NCI-H446 treated with DMSO at 0.1 percent for 48 hours (cell line): ENCODE measurements around the gene TNFSF12.
A peak's percentile ranks its signal among the peaks of the same experiment; 100 is the strongest.

Experiments used
- DNase-seq: peaks from one replicate; lab custom pipeline; 2025; lab: John Stamatoyannopoulos, UW

TNFSF12 gene

DNA sequence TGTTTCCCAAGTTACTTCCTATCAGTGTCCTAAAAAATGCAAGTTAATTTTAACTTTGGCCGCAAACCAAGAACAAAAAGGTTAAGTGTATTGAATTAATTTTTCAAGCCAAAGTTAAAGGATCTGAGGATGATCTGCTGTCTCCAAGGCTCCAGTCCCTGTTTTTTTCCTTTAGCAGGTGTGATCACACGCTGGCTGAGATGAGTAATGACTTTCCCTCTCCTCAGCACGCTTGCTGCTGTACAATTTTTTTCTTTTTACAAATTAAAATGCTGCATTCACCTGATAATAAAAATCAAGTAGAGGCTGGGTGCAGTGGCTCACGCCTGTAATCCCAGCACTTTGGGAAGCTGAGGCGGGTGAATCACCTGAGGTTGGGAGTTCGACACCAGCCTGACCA, 3.9 kb upstream of the TNFSF12 start:
- no peak for DNase-seq

DNA sequence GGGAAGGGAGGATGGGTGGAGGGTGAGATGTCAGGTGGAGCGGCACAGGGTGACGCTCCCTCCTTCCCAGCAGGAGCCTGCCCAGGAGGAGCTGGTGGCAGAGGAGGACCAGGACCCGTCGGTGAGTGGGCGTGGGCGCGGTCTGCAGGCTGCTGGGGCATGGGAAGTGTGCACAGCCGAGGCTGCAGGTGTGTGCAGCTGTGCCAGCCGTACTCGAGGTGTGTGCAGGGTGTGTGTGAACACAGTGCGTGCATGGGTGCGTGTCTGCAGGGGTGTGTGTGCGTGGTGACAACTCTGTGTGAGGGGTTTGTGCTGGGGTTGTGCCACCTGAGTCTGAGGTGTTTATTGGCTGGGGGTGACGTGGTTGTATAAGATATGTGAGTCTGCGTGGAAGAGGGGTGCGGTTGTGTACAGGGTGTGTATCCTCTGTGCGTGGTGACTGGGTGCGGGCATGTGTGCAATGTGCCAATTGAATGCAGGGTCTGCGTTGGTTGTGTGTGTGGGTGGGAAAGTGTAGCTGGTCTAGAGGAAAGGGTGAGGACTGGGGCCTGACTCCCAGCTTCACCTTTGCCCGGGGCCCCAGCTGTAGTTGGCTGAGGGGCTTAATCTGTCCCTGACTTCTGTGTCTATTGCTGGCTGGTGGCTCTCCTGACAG, 670 bp downstream of the TNFSF12 start:
- no peak for DNase-seq

DNA sequence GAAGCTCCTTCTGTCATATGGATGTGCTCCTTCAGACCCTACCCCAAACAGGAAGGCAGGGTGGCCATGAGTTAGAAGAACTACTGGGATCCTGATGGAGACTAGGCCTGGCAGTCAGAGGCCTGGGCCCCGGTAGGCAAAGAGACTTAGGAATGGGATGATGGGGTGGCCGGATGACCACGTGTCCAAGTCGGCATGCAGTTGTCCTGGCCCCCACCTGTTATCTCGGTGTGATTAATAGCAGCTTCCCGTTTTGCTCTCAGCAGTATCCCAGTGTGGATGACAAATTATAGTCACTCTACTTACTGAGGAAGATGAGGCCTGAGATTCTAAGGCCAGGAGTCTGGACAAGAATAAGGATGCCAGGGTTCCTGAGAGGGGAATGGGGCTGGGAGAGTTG, 1.5 kb downstream of the TNFSF12 start:
- DNase-seq: no peak

DNA sequence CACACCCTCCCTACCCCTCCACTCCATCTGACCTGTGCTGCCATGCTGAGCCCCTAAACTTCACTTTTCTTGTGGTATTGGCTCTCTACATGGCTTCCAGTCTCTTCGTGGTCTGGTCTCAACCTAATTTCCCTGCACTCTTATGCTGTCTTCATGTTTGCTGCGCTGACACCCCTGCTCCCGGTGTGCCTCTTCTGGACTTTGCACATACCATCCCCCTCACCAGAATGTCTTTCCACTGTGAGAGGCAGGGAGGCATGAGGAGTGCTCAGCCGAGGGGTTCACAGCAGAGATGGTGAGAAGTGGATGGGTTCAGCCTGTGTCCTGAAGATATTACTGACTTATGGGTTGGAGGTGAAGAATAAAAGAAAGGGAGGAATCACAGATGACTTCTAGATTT, 2.5 kb downstream of the TNFSF12 start:
- no peak for DNase-seq

DNA sequence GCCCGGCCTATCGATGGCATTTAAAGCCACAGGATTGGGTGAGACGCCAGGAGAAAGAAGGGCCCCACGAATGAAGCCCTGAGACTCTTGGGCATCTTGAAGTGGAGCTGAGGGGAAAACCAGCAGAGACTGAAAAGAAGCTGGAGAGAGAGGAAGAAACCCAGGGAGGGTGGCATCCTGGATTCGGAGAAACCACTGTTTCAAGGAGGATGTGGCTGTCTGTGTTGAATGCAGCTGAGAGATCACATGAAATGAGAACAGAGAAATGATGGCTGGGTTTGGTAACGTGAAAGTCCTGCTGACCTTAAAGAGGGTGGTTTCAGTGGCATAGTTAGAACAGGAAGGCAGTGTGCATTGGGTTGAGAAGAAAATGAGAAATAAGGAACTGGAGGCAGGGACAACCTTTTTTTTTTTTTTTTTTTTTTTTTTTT, 3.8 kb downstream of the TNFSF12 start:
- no peak for DNase-seq

DNA sequence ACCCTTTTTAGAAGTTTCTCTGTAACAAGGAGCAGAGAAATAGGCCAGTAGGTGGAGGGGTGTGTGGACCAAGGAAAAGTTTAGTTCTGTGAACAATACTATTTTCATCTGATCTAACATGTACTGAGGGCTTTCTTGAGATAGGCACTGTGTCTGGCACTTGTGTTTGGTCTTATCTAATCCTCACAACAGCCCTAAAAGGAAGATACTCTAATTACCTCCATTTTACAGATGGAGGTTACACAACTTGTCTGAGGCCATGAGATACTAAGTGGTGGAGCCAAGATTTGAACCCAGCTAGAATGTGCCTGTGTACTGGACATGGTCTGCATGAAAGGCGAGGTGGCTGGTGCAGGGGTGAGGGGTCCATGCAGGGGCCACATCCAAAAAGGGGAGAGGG, 4.5 kb downstream of the TNFSF12 start:
- DNase-seq: no peak

DNA sequence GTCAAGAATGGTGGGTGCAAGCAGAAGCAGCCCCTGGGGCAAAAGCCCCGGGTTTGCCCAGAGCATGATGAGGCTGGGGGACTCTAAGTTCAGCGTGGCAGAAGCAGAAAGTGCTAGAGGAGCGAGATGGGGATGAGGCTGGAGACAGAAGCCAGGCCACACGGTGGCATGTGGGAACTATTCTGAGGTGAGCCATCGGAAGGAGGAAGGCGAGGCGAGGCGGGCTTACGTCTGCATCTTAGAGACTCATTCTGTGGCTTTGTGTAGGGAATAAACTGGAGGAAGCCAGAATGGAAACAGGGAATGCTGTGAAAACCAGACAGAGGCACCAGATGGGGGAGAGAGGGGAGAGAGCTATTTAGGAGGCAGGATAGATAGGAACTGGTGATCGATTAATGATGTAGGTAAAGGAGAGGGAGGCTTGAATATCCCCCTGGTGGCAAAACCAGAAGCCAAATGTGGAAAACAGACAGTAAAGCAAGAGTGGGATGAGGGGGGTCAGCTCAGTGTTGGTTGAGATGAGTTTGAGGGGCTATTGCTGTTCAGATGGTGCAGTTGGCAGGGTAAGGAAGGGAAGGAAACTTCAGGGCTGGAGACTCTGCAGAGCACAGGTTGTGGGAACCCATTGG, 6.6 kb downstream of the TNFSF12 start:
- no peak for DNase-seq

DNA sequence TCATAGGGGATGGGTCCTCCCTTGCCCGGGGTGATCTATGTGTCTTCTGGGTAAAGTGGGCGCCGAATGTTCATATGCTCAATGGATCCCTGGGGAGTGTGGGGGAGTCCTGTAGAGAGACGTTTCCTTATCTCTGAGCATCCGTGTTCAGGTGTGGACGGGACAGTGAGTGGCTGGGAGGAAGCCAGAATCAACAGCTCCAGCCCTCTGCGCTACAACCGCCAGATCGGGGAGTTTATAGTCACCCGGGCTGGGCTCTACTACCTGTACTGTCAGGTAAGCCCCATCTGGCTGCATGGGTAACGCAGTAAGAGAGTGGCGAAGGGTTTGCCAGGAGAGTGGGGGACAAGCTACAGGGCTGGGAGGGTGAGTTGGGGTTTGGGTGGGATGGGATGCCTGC, 7.8 kb downstream of the TNFSF12 start:
- no peak for DNase-seq

DNA sequence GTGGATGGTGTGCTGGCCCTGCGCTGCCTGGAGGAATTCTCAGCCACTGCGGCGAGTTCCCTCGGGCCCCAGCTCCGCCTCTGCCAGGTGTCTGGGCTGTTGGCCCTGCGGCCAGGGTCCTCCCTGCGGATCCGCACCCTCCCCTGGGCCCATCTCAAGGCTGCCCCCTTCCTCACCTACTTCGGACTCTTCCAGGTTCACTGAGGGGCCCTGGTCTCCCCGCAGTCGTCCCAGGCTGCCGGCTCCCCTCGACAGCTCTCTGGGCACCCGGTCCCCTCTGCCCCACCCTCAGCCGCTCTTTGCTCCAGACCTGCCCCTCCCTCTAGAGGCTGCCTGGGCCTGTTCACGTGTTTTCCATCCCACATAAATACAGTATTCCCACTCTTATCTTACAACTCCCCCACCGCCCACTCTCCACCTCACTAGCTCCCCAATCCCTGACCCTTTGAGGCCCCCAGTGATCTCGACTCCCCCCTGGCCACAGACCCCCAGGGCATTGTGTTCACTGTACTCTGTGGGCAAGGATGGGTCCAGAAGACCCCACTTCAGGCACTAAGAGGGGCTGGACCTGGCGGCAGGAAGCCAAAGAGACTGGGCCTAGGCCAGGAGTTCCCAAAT, 8.4 kb downstream of the TNFSF12 start:
- no peak for DNase-seq

DNA sequence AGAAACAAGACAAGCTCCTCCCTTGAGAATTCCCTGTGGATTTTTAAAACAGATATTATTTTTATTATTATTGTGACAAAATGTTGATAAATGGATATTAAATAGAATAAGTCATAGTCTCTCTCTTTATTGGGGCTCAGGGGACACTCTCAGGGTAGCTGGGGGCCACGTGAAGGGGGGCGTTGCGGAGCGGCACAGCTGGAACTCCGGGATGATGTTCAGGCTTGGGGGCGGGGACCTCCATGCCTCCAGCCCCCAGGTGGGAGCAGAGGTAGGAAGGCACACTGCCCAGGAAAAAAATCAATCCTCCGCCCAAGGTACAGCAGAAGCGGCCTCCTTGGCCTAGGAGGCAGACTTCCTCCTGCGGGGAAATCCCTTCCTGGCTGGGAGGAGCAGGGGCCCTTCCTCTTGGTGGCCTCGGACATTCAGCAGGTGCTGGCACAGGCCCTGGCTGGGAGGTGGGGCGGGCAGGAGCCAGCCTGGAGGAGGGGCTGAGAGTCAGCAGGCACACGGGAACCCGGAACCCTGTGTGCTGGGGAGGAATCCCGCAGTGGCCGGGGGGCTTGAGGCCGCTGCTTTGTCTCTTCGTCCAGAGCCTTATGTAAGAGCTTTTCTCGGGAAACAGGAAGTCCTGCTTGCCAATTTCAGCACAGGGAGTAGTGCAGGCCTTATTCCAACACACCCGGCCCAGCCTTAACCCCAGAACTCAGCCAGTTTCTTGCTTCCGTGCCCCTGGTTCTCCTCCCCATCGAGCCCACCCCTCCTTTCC, 9.1 kb downstream of the TNFSF12 start:
- no peak for DNase-seq

DNA sequence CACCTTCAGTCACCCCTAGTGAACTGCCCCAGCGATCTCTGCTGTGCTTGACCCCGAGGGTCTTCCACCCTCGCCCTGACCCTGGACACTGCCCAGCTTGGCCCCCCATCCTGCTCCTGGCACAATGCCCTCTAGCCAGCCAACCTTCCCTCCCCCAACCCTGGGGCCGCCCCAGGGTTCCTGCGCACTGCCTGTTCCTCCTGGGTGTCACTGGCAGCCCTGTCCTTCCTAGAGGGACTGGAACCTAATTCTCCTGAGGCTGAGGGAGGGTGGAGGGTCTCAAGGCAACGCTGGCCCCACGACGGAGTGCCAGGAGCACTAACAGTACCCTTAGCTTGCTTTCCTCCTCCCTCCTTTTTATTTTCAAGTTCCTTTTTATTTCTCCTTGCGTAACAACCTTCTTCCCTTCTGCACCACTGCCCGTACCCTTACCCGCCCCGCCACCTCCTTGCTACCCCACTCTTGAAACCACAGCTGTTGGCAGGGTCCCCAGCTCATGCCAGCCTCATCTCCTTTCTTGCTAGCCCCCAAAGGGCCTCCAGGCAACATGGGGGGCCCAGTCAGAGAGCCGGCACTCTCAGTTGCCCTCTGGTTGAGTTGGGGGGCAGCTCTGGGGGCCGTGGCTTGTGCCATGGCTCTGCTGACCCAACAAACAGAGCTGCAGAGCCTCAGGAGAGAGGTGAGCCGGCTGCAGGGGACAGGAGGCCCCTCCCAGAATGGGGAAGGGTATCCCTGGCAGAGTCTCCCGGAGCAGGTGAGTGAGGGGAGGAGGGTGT, 9.9 kb downstream of the TNFSF12 start, which contains the start of gene TNFSF13:
TSS of gene TNFSF13 (plus strand) at position 207 of the 776 bp plus-strand sequence. CDS start at position 497, 290 bp downstream.
- no peak for DNase-seq

DNA sequence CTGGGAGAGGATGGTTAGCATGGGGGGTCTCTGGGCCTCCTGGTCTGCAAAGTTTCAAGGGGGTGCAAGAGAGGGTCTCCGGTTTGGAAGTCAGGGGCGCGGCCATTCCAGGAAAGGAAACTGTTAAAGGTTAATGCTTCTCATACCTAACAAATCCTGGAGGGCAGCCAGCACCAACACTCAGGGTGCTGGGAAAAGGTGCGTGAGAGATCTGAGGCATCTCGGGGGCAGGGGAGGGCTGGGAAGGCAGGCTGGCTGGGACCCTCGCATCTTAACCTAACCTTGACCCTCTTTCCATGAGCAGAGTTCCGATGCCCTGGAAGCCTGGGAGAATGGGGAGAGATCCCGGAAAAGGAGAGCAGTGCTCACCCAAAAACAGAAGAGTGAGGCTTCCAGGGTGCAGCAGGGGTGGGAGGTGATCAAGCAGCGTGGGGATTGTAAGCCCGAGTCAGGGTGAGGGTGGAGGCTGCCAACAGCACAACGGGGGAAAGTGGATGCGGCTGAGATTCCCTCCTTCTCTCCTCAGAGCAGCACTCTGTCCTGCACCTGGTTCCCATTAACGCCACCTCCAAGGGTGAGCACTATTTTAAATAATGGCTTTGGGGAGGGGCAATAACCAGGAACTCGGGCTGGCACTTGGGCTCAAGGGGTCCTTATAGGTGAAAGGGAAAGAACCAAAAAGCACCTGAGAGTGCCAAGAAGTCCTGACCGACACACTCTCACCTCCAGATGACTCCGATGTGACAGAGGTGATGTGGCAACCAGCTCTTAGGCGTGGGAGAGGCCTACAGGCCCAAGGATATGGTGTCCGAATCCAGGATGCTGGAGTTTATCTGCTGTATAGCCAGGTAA, 10.7 kb downstream of the TNFSF12 start:
- no peak for DNase-seq

DNA sequence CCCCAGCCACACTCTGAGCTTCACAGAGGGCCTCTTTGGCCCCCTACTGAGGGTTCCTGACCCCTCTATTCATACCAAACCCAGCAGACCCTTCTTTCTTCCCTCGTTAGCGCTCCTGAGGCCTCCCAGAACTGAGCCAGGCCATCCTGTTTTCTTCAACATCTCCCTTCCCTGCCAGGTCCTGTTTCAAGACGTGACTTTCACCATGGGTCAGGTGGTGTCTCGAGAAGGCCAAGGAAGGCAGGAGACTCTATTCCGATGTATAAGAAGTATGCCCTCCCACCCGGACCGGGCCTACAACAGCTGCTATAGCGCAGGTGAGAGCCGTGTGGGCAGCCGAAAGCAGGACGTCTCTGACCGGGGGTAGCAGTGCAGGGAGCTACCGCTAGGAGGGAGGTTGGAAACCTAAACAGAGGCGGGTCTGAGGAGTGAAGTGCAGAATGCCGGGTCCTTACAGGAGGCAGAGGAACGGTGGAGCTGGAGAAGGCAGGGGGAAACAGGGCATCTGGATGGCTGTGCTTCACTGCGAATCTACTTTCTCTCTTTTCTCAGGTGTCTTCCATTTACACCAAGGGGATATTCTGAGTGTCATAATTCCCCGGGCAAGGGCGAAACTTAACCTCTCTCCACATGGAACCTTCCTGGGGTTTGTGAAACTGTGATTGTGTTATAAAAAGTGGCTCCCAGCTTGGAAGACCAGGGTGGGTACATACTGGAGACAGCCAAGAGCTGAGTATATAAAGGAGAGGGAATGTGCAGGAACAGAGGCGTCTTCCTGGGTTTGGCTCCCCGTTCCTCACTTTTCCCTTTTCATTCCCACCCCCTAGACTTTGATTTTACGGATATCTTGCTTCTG, 11.5 kb downstream of the TNFSF12 start:
- DNase-seq: no peak

DNA sequence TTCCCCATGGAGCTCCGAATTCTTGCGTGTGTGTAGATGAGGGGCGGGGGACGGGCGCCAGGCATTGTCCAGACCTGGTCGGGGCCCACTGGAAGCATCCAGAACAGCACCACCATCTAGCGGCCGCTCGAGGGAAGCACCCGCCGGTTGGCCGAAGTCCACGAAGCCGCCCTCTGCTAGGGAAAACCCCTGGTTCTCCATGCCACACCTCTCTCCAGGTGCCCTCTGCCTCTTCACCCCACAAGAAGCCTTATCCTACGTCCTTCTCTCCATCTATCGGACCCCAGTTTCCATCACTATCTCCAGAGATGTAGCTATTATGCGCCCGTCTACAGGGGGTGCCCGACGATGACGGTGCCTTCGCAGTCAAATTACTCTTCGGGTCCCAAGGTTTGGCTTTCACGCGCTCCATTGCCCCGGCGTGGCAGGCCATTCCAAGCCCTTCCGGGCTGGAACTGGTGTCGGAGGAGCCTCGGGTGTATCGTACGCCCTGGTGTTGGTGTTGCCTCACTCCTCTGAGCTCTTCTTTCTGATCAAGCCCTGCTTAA, 12.2 kb downstream of the TNFSF12 start:
- peak; percentile 63 for DNase-seq

DNA sequence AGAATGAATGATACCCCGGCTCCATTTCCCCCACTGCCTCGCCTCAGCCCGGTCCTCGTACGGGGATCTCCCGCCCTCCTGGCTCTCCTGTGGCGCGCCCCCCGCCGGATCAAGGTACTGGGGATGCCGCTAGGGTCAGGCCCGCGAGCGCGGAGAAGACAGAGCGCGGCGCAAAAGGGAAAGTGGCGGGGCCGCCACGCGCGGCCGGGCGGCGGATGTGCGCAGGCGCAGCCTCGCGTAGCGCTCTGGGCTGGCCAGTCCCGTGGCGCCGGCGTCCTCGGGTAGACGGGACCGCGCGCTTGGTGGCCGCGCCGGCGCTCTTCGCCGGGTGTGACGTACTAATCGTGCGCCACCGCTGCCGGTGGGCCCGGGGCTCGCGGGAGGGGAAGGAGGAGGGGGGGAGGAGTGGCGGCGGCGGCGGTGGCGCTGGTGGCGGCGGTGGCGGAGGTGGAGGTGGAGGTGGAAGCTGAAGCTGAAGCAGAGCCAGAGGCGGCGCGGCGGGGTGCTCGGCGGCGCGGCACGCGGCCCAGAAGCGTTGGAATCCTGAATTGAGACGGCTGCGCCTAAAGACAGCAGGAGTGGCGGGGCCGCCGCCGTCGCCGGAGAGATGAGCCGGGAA, 12.8 kb downstream of the TNFSF12 start, which contains the start of gene SENP3:
TSS of gene SENP3 (plus strand) at position 331 of the 619 bp plus-strand sequence. CDS start 1,158 bp downstream, outside the sequence.
- DNase-seq: peak; percentile 65

DNA sequence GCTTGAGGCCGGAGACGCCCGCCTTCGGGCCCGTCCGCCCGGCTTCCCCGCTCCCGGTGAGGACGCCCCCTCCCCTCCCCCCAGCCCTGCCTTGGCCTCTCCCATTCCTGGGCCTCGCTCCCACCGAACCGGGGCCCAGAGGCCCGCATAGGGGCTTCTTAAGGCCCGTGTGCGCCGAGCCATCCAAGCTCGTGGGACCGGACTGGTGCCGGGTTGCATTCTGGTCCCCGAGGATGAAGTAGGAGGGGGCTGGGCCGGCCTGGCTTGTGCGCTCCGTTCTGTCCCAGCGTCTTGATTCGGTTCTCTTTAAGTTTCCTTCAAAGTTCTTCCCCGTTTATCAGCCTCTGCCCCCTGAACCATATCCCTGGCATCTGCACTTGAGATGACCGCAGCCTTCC, 13.3 kb downstream of the TNFSF12 start:
- DNase-seq: no peak

DNA sequence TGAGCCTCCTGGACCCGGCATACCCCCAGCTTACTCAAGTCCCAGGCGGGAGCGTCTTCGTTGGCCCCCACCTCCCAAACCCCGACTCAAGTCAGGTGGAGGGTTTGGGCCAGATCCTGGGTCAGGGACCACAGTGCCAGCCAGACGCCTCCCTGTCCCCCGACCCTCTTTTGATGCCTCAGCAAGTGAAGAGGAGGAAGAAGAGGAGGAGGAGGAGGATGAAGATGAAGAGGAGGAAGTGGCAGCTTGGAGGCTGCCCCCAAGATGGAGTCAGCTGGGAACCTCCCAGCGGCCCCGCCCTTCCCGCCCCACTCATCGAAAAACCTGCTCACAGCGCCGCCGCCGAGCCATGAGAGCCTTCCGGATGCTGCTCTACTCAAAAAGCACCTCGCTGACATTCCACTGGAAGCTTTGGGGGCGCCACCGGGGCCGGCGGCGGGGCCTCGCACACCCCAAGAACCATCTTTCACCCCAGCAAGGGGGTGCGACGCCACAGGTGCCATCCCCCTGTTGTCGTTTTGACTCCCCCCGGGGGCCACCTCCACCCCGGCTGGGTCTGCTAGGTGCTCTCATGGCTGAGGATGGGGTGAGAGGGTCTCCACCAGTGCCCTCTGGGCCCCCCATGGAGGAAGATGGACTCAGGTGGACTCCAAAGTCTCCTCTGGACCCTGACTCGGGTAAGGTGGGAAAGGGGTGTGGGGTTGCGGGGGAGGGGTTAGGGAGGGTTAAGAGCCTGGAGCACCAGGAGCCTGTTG, 14.4 kb downstream of the TNFSF12 start:
- no peak for DNase-seq

DNA sequence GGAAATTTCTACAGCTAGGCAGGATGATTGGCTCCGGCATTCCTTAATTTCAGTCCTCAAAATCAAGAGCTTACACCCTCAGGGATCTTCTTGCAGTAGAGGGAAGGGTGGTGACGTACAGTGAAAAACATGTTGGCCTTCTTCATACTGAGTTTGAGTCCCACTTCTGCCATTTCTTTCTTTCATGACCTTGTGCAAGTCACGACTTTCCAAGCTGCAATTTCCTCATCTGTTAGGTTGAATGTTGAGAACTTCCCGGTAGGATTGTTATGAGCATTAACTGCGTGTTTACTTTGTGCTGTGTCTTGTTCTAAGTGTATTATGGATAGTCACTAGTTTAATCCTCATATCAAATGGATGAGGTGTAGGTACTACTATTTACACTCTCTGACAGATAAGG, 20.7 kb downstream of the TNFSF12 start:
- no peak for DNase-seq
